Activated CD8-positive, alpha-beta T cell treated with anti-CD3 and anti-CD28 coated beads for 36 hours (primary cell): ENCODE measurements around the gene DKK1. TPM values are rescaled to one million over a fixed set of nuclear protein-coding genes. Genes with fewer than 3 reads are reported as not detected.

Experiments
- ATAC-seq: fragments of 200-7000 bp; cut with Tn5 transposase; one replicate; pipeline ENCODE4 v1.10.0; 2021; ENCODE audit warnings: mild to moderate bottlenecking, moderate library complexity
- CTCF ChIA-PET: fragments of 350-600 bp; sonication (Branson Sonifier 250); formaldehyde crosslinking; loops from one replicate; lab custom pipeline; 2021; ENCODE audit warnings: antibody characterized with exemption; lab: Charles Lee
- POLR2A ChIA-PET: fragments of 350-600 bp; sonication (Branson Sonifier 250); formaldehyde crosslinking; loops from one replicate; lab custom pipeline; 2021; ENCODE audit warnings: antibody characterized with exemption; lab: Charles Lee
- DNase-seq: peaks from one replicate; pipeline ENCODE4 v3.0.0-alpha.2; 2020
- H3K27ac Mint-ChIP-seq: one replicate; pipeline ENCODE4 v1.8.0; 2021; ENCODE audit warnings: mild to moderate bottlenecking, mixed read lengths
- H3K27me3 Mint-ChIP-seq: one replicate; pipeline ENCODE4 v1.8.0; 2021; ENCODE audit warnings: mixed read lengths
- H3K36me3 Mint-ChIP-seq: one replicate; pipeline ENCODE4 v1.8.0; 2021; ENCODE audit warnings: low read depth, mixed read lengths
- H3K4me1 Mint-ChIP-seq: one replicate; pipeline ENCODE4 v1.8.0; 2021; ENCODE audit warnings: low read depth, mixed read lengths
- H3K4me3 Mint-ChIP-seq: one replicate; pipeline ENCODE4 v1.8.0; 2021; ENCODE audit warnings: mild to moderate bottlenecking, moderate library complexity, mixed read lengths
- H3K9me3 Mint-ChIP-seq: one replicate; pipeline ENCODE4 v1.8.0; 2021; ENCODE audit warnings: mixed read lengths
- intact Hi-C: fragments of 100-400 bp; cut with micrococcal nuclease; formaldehyde crosslinking; loops from one replicate; pipeline ENCODE4 v1.10.0; 2022
- total RNA-seq, 2 experiments: library from RNA; stranded (reverse); gene quantifications; one replicate each; pipeline ENCODE4 v1.2.3, GENCODE V29; 2021
- TF ChIP-seq, protein P1 (sequence below): fragments of 200-600 bp; IDR thresholded peaks from one replicate; pipeline ENCODE4 v1.8.0; 2022; ENCODE audit warnings: antibody characterized with exemption, mild to moderate bottlenecking

DKK1 gene
- total RNA-seq, 2 experiments from 2014 or later: not detected

DNA sequence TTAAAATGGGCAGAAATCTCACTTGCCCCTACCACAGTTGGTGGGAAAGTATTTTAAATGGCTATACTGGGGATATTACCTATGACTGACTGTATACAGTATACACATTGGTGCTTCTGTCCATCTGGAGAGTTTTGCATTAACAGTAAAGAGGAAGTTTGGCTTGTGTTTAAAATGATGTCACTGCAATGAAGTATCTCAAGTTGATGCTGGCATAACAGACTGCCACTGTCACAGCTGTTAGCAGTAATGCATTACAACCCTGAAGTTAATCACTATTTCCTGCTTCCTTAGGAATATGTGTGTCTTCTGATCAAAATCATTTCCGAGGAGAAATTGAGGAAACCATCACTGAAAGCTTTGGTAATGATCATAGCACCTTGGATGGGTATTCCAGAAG is 1.9 kb downstream of the DKK1 start:
- ChIA-PET CTCF (no interaction called here), POLR2A (no interaction called here)
- H3K4me3 Mint-ChIP-seq: no peak overlapping the region
- no peaks in the 10 kb centered on the region for H3K36me3 Mint-ChIP-seq
- no peaks in the 10 kb centered on the region for H3K9me3 Mint-ChIP-seq
- peaks cover 6% of the 10 kb centered on the region for H3K4me1 Mint-ChIP-seq
- TF ChIP-seq, protein P1, sequence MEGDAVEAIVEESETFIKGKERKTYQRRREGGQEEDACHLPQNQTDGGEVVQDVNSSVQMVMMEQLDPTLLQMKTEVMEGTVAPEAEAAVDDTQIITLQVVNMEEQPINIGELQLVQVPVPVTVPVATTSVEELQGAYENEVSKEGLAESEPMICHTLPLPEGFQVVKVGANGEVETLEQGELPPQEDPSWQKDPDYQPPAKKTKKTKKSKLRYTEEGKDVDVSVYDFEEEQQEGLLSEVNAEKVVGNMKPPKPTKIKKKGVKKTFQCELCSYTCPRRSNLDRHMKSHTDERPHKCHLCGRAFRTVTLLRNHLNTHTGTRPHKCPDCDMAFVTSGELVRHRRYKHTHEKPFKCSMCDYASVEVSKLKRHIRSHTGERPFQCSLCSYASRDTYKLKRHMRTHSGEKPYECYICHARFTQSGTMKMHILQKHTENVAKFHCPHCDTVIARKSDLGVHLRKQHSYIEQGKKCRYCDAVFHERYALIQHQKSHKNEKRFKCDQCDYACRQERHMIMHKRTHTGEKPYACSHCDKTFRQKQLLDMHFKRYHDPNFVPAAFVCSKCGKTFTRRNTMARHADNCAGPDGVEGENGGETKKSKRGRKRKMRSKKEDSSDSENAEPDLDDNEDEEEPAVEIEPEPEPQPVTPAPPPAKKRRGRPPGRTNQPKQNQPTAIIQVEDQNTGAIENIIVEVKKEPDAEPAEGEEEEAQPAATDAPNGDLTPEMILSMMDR: no peak
- intact Hi-C loops: loop anchor here (10.0 kb wide), 1 partner anchor 279 kb away; no protein-coding TSS in a partner anchor
- H3K27me3 Mint-ChIP-seq: peaks cover 32% of the 10 kb centered on the region
- ATAC-seq: no peak
- H3K27ac Mint-ChIP-seq: no peak overlapping the region
- no peak for DNase-seq

- DNase-seq (no peak), ATAC-seq (no peak)
- H3K36me3 Mint-ChIP-seq: no peaks in the 10 kb centered on the region
- H3K4me3 Mint-ChIP-seq: no peak overlapping the region
- TF ChIP-seq, protein P1: no peak
- no peak overlapping the region for H3K27ac Mint-ChIP-seq
- CTCF ChIA-PET: no interaction called here
- H3K27me3 Mint-ChIP-seq: peaks cover 30% of the 10 kb centered on the region
- H3K9me3 Mint-ChIP-seq: no peaks in the 10 kb centered on the region
- H3K4me1 Mint-ChIP-seq: peaks cover 6% of the 10 kb centered on the region
- POLR2A ChIA-PET: no interaction called here
- intact Hi-C loops: loop anchor here (10.0 kb wide), 1 partner anchor 278 kb away; no protein-coding TSS in a partner anchor
Measured at GRCh38 chr10:52316500-52316899, 2.4 kb downstream of the DKK1 start.

- Mint-ChIP-seq H3K36me3 (no peaks in the 10 kb centered on the region), H3K4me3 (no peak overlapping the region), H3K27ac (no peak overlapping the region), H3K27me3 (peaks cover 20% of the 10 kb centered on the region), H3K9me3 (no peaks in the 10 kb centered on the region), H3K4me1 (peaks cover 6% of the 10 kb centered on the region)
- DNase-seq (no peak), ATAC-seq (no peak)
- ChIA-PET POLR2A (no interaction called here), CTCF (no interaction called here)
- intact Hi-C loops: loop anchor here (10.0 kb wide), 1 partner anchor 277 kb away; no protein-coding TSS in a partner anchor
- TF ChIP-seq, protein P1: no peak
Measured at GRCh38 chr10:52318136-52318701, 4.1 kb downstream of the DKK1 start.

DNA sequence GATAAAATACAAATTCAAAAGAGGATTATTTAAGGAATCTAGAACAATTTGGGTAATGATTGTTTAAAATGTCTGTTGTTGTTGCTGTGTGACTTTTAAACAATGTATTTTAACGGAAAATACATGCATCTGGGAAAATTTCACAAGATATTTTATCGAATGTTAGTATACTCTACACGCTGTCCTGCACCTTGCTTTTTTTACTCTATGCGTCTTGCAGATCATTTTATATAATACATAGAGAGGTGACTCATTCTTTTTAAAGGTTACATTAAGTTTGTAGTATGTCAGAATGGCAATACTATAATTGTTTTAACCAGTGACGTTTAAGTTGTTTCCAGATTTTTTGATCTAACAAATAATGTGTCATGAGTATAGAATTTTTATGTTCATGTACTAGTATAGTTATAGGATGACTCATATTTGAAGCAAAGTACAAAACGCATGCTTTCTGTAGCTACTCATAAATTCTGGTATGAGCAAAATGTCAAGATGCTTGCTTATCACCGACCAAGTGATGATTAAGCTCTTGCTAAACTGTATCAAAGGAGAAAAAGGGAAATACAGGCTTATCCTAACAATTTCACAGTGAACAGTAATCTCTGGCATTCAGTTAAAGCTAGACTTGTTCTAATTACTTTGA is 4.9 kb downstream of the DKK1 start:
- POLR2A ChIA-PET: no interaction called here
- no peak for DNase-seq
- peaks cover 14% of the 10 kb centered on the region for H3K27me3 Mint-ChIP-seq
- intact Hi-C loops: loop anchor here (10.0 kb wide), 1 partner anchor 276 kb away; no protein-coding TSS in a partner anchor
- no peaks in the 10 kb centered on the region for H3K9me3 Mint-ChIP-seq
- CTCF ChIA-PET: interaction anchor here (1.9 kb wide), 1 partner anchor 10 kb away, joined by 4 read pairs; no protein-coding TSS in a partner anchor
- TF ChIP-seq, protein P1: no peak
- H3K36me3 Mint-ChIP-seq: no peaks in the 10 kb centered on the region
- ATAC-seq: no peak
- peaks cover 2% of the 10 kb centered on the region for H3K4me1 Mint-ChIP-seq
- no peak overlapping the region for H3K27ac Mint-ChIP-seq
- no peak overlapping the region for H3K4me3 Mint-ChIP-seq

DNA sequence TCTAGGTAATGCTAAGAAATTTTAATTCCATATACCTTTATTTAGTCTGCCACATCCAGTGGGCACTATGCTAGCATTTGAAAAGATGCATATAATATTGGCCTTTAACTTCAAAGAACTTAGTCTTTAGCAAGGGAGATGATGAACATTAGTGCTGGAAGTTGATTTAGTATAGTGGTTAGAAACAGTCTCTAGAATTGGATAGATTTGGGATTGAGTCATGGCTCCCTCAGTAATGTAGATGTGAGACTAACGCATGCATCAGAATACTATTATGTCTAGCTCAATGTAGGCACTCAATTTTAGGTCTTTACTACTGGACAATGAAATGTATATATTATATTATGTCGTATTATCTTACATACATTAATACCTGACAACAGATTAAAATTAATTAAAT is 5.8 kb downstream of the DKK1 start:
- Mint-ChIP-seq H3K4me3 (no peak overlapping the region), H3K4me1 (no peaks in the 10 kb centered on the region), H3K36me3 (no peaks in the 10 kb centered on the region), H3K27me3 (peaks cover 5% of the 10 kb centered on the region), H3K27ac (no peak overlapping the region), H3K9me3 (no peaks in the 10 kb centered on the region)
- CTCF ChIA-PET: interaction anchor here (1.9 kb wide), 1 partner anchor 11 kb away, joined by 4 read pairs; no protein-coding TSS in a partner anchor
- DNase-seq: no peak
- TF ChIP-seq, protein P1: no peak
- POLR2A ChIA-PET: no interaction called here
- intact Hi-C loops: loop anchor here (10.0 kb wide), 1 partner anchor 275 kb away; no protein-coding TSS in a partner anchor
- ATAC-seq: no peak
